Parathyroid adenoma (tissue), 2 donors: Measurements from ENCODE around the gene FAM168B.

ENCODE experiments used
- H2AFZ ChIP-seq: fragments of 300-600 bp; sonication (generic); one replicate; pipeline ENCODE4 v1.7.0; 2017; ENCODE audit warnings: antibody characterized with exemption, mild to moderate bottlenecking
- H3K27ac ChIP-seq: fragments of 300-600 bp; sonication (generic); one replicate; pipeline ENCODE4 v1.7.0; 2017
- H3K27me3 ChIP-seq: fragments of 300-600 bp; sonication (generic); one replicate; pipeline ENCODE4 v1.7.0; 2017; ENCODE audit warnings: low read length; ENCODE audit not compliant: control insufficient read depth, insufficient read depth
- H3K36me3 ChIP-seq: fragments of 300-600 bp; sonication (generic); one replicate; pipeline ENCODE4 v1.7.0; 2017; ENCODE audit warnings: low read length; ENCODE audit not compliant: control insufficient read depth, insufficient read depth
- H3K4me1 ChIP-seq: fragments of 300-600 bp; sonication (generic); one replicate; pipeline ENCODE4 v1.7.0; 2017; ENCODE audit warnings: control low read depth
- H3K4me2 ChIP-seq: fragments of 300-600 bp; sonication (generic); one replicate; pipeline ENCODE4 v1.7.0; 2017; ENCODE audit warnings: low read length
- H3K4me3 ChIP-seq: fragments of 300-600 bp; sonication (generic); one replicate; pipeline ENCODE4 v1.7.0; 2017; ENCODE audit warnings: low read depth, low read length
- H3K79me2 ChIP-seq: fragments of 300-600 bp; sonication (generic); one replicate; pipeline ENCODE4 v1.7.0; 2017; ENCODE audit warnings: control low read depth
- H3K9ac ChIP-seq: fragments of 300-600 bp; sonication (generic); one replicate; pipeline ENCODE4 v1.7.0; 2017; ENCODE audit warnings: mild to moderate bottlenecking
- H3K9me3 ChIP-seq: fragments of 300-600 bp; sonication (generic); one replicate; pipeline ENCODE4 v1.7.0; 2017; ENCODE audit warnings: low read length; ENCODE audit not compliant: control insufficient read depth
- CTCF ChIP-seq: fragments of 300-600 bp; sonication (generic); IDR thresholded peaks from one replicate; pipeline ENCODE4 v1.7.0; 2017; ENCODE audit warnings: antibody characterized with exemption, mild to moderate bottlenecking
- donor health status: primary hyperparathyroidism.

Gene FAM168B

GRCh38 chr2:131052741-131053263, 40.5 kb downstream of the FAM168B start:
- TF ChIP-seq CTCF: no peak
- Histone ChIP-seq H3K79me2 (peaks cover 38% of the 10 kb centered on the region), H3K27me3 (no peaks in the 10 kb centered on the region), H3K36me3 (no peaks in the 10 kb centered on the region), H3K9ac (no peak overlapping the region), H3K4me3 (no peak overlapping the region), H3K4me2 (no peak overlapping the region), H3K4me1 (peaks cover 12% of the 10 kb centered on the region), H3K27ac (no peak overlapping the region), H3K9me3 (no peaks in the 10 kb centered on the region), H2AFZ (no peak overlapping the region)

- no peak overlapping the region for H2AFZ ChIP-seq
- H3K36me3 ChIP-seq: no peaks in the 10 kb centered on the region
- no peak overlapping the region for H3K27ac ChIP-seq
These were observed 42.4 kb downstream of the FAM168B start for GRCh38 chr2:131050896-131051295.

DNA sequence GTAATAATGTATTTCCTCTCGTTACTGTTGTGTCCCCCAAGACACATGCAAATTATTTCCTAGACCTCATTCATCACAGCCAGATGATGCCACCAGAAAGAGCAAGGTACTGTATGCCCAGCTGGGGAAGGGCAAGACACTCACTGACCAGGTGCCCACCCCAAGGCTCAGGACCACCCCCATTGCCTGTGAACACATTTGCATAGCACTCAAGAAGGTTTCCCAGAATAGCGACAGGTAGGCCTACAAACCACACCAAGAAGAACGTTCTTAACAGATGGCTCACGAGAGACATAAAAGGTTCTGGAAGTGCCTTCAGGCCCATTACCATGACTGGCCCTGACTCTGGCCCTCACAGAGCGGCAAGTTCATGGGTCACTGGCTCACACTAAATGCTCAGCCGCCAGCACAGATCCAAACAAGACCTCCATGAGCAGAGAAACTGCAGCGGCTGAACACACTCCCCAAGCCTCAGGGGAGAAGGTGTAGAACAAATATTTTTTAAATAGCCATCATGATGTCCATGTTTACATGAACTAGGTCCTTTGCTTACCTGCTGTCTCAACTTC, 44.0 kb downstream of the FAM168B start:
- Histone ChIP-seq H3K27me3 (no peaks in the 10 kb centered on the region), H3K36me3 (no peaks in the 10 kb centered on the region)

More at GRCh38 chr2:131050896-131051295, 42.4 kb downstream of the FAM168B start:
- TF ChIP-seq CTCF: no peak
- peaks cover 3% of the 10 kb centered on the region for H3K4me1 ChIP-seq
- H3K4me3 ChIP-seq: no peak overlapping the region
- no peak overlapping the region for H3K9ac ChIP-seq
- H3K79me2 ChIP-seq: peaks cover 23% of the 10 kb centered on the region
- no peaks in the 10 kb centered on the region for H3K9me3 ChIP-seq
- no peak overlapping the region for H3K4me2 ChIP-seq
- H3K27me3 ChIP-seq: no peaks in the 10 kb centered on the region

GRCh38 chr2:131048641-131049040, 44.6 kb downstream of the FAM168B start:
- Histone ChIP-seq H2AFZ (no peak overlapping the region), H3K4me2 (no peak overlapping the region), H3K4me1 (no peaks in the 10 kb centered on the region), H3K27me3 (no peaks in the 10 kb centered on the region), H3K9me3 (no peaks in the 10 kb centered on the region), H3K27ac (no peak overlapping the region), H3K79me2 (peaks cover 5% of the 10 kb centered on the region), H3K4me3 (no peak overlapping the region), H3K9ac (no peak overlapping the region), H3K36me3 (no peaks in the 10 kb centered on the region)
- no peak for TF ChIP-seq CTCF

More for the DNA sequence above, 44.0 kb downstream of the FAM168B start:
- H3K27ac ChIP-seq: no peak overlapping the region
- H3K9me3 ChIP-seq: no peaks in the 10 kb centered on the region
- no peak overlapping the region for H3K4me3 ChIP-seq
- H2AFZ ChIP-seq: no peak overlapping the region
- H3K9ac ChIP-seq: no peak overlapping the region
- H3K79me2 ChIP-seq: peaks cover 9% of the 10 kb centered on the region
- no peak for TF ChIP-seq CTCF
- no peaks in the 10 kb centered on the region for H3K4me1 ChIP-seq
- no peak overlapping the region for H3K4me2 ChIP-seq
